Activated CD4-positive, alpha-beta T cell treated with anti-CD3 and anti-CD28 coated beads, Interleukin-2, amount 50 U/mL, for 1 hour (primary cell): ENCODE results near the gene S100A16.
A peak's percentile ranks its signal among the peaks of the same experiment; 100 is the strongest.
"Not testable (repeated sequence)": the region's sequence is repeated elsewhere in the genome, so short reads cannot be mapped to it uniquely, and the experiment has no call there.

Experiments
- DNase-seq: peaks from one replicate; pipeline ENCODE4 v3.0.0-alpha.2; 2020

The S100A16 gene

GRCh38 chr1:153614189-153614900 lies 1.4 kb upstream of the S100A16 start:
- no peak for DNase-seq

GRCh38 chr1:153613406-153613805 lies 469 bp upstream of the S100A16 start:
- no peak for DNase-seq

GRCh38 chr1:153612111-153612754 lies 704 bp downstream of the S100A16 start:
- DNase-seq: no peak

- no peak for DNase-seq
Measured at GRCh38 chr1:153611356-153611755, 1.6 kb downstream of the S100A16 start.

GRCh38 chr1:153610811-153611301 lies 2.1 kb downstream of the S100A16 start:
- no peak for DNase-seq

GRCh38 chr1:153610334-153610733 lies 2.6 kb downstream of the S100A16 start:
- DNase-seq: no peak

GRCh38 chr1:153609585-153609907 lies 3.4 kb downstream of the S100A16 start:
- DNase-seq: no peak

GRCh38 chr1:153608742-153609584 lies 4.0 kb downstream of the S100A16 start:
- DNase-seq: peak; percentile 13

GRCh38 chr1:153608089-153608682 lies 4.8 kb downstream of the S100A16 start:
- DNase-seq: no peak

GRCh38 chr1:153607381-153607780 lies 5.6 kb downstream of the S100A16 start:
- DNase-seq: no peak

GRCh38 chr1:153606194-153606593 lies 6.7 kb downstream of the S100A16 start:
- DNase-seq: no peak

- no peak for DNase-seq
Measured at GRCh38 chr1:153602749-153603148, 10.2 kb downstream of the S100A16 start.

GRCh38 chr1:153599847-153600246 lies 13.1 kb downstream of the S100A16 start:
- no peak for DNase-seq

- no peak for DNase-seq
Measured at GRCh38 chr1:153598309-153599172, 14.4 kb downstream of the S100A16 start.

- DNase-seq: no peak
Measured at GRCh38 chr1:153597206-153597605, 15.7 kb downstream of the S100A16 start.

GRCh38 chr1:153592748-153593147 lies 20.2 kb downstream of the S100A16 start:
- no peak for DNase-seq

- DNase-seq: no peak
Measured at GRCh38 chr1:153588482-153588881, 24.5 kb downstream of the S100A16 start.

- DNase-seq: not testable (repeated sequence)
Measured at GRCh38 chr1:153588033-153588432, 24.9 kb downstream of the S100A16 start.

GRCh38 chr1:153587314-153587713 lies 25.6 kb downstream of the S100A16 start:
- DNase-seq: no peak

GRCh38 chr1:153586347-153586746 lies 26.6 kb downstream of the S100A16 start:
- no peak for DNase-seq

GRCh38 chr1:153585006-153585405 lies 27.9 kb downstream of the S100A16 start:
- no peak for DNase-seq

- no peak for DNase-seq
Measured at GRCh38 chr1:153583976-153584375, 29.0 kb downstream of the S100A16 start.
